Ishikawa (cell line): ENCODE data around the gene GMPPA.

Experiments used
- CREB1 ChIP-seq: IDR thresholded peaks from 2 replicates; pipeline ENCODE4 v1.6.1; 2012; ENCODE audit warnings: low read depth
- EP300 ChIP-seq: IDR thresholded peaks from 2 replicates; pipeline ENCODE4 v1.6.1; 2012; ENCODE audit warnings: borderline replicate concordance
- TAF1 ChIP-seq: IDR thresholded peaks from 2 replicates; pipeline ENCODE4 v1.6.1; 2012; ENCODE audit warnings: low read depth, mild to moderate bottlenecking
- TF ChIP-seq, protein P1 (sequence below): IDR thresholded peaks from 2 replicates; pipeline ENCODE4 v1.6.1; 2012; ENCODE audit warnings: low read depth, mild to moderate bottlenecking

DNA sequence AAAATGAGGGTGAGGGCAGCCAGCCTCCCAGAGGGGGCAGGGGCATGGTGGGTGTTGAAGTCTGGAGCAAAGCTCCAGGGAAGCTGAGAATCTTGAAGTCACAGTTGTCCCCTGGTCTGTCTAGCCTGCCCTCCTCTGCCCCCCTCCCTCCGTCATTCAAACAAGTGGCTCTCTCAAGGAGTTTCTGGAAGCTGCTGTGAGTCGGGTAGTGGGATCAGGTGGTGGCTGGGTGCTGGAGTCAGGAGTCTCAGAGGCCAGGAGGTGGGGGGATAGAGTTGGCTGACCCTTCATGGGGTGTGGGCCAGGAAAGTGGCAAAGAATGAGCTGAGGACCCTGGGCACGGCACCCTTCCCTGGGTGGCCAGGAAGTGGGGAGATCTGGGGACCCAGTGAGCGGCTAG, 15.1 kb downstream of the GMPPA start:
- TF ChIP-seq TAF1 (no peak), EP300 (no peak), CREB1 (no peak)
- TF ChIP-seq, protein P1, sequence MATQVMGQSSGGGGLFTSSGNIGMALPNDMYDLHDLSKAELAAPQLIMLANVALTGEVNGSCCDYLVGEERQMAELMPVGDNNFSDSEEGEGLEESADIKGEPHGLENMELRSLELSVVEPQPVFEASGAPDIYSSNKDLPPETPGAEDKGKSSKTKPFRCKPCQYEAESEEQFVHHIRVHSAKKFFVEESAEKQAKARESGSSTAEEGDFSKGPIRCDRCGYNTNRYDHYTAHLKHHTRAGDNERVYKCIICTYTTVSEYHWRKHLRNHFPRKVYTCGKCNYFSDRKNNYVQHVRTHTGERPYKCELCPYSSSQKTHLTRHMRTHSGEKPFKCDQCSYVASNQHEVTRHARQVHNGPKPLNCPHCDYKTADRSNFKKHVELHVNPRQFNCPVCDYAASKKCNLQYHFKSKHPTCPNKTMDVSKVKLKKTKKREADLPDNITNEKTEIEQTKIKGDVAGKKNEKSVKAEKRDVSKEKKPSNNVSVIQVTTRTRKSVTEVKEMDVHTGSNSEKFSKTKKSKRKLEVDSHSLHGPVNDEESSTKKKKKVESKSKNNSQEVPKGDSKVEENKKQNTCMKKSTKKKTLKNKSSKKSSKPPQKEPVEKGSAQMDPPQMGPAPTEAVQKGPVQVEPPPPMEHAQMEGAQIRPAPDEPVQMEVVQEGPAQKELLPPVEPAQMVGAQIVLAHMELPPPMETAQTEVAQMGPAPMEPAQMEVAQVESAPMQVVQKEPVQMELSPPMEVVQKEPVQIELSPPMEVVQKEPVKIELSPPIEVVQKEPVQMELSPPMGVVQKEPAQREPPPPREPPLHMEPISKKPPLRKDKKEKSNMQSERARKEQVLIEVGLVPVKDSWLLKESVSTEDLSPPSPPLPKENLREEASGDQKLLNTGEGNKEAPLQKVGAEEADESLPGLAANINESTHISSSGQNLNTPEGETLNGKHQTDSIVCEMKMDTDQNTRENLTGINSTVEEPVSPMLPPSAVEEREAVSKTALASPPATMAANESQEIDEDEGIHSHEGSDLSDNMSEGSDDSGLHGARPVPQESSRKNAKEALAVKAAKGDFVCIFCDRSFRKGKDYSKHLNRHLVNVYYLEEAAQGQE = no peak
